Karpas-422 (cell line): Measurements from ENCODE around the gene PTN. TPM values are rescaled to one million over a fixed set of nuclear protein-coding genes. Genes with fewer than 3 reads are reported as not detected.
A peak's percentile ranks its signal among the peaks of the same experiment; 100 is the strongest.

ENCODE experiments used
- DNase-seq: peaks from one replicate; pipeline ENCODE4 v3.0.0-alpha.2; 2015
- H2AFZ ChIP-seq: fragments of 200-600 bp; sonication (generic); 2 replicates; pipeline ENCODE4 v1.6.1; 2014; ENCODE audit warnings: antibody characterized with exemption, low read length, mixed read lengths
- H3K27ac ChIP-seq: fragments of 200-600 bp; sonication (generic); 2 replicates; pipeline ENCODE4 v1.5.1; 2014; ENCODE audit warnings: mild to moderate bottlenecking, low read length, moderate library complexity
- H3K27me3 ChIP-seq: fragments of 200-600 bp; sonication (generic); 2 replicates; pipeline ENCODE4 v1.6.1; 2014; ENCODE audit warnings: low read length, mixed read lengths
- H3K36me3 ChIP-seq: fragments of 200-600 bp; sonication (generic); 2 replicates; pipeline ENCODE4 v1.6.1; 2014; ENCODE audit warnings: low read length, mixed read lengths; ENCODE audit not compliant: insufficient read depth
- H3K4me1 ChIP-seq: fragments of 200-600 bp; sonication (generic); 2 replicates; pipeline ENCODE4 v1.6.1; 2014; ENCODE audit warnings: mild to moderate bottlenecking, low read length, mixed read lengths
- H3K4me2 ChIP-seq: fragments of 200-600 bp; sonication (generic); 2 replicates; pipeline ENCODE4 v1.6.1; 2014; ENCODE audit warnings: low read length, low read depth, mild to moderate bottlenecking; ENCODE audit not compliant: poor library complexity, severe bottlenecking
- H3K4me3 ChIP-seq: fragments of 200-600 bp; sonication (generic); 2 replicates; pipeline ENCODE4 v1.5.1; 2014; ENCODE audit warnings: mild to moderate bottlenecking, antibody characterized with exemption, low read length, mixed read lengths
- H3K79me2 ChIP-seq: fragments of 200-600 bp; sonication (generic); 2 replicates; pipeline ENCODE4 v1.6.1; 2014; ENCODE audit warnings: mild to moderate bottlenecking, low read length, mixed read lengths
- H3K9ac ChIP-seq: fragments of 200-600 bp; sonication (generic); 2 replicates; pipeline ENCODE4 v1.6.0; 2014; ENCODE audit warnings: low read length
- H3K9me2 ChIP-seq: fragments of 200-600 bp; sonication (generic), shearing (Covaris generic); replicated peaks from 2 replicates; pipeline ENCODE4 v1.6.0; 2014; ENCODE audit warnings: mild to moderate bottlenecking, low read length, moderate library complexity; ENCODE audit not compliant: insufficient read depth
- H3K9me3 ChIP-seq: fragments of 300-700, 200-600 bp; sonication (generic); 2 replicates; pipeline ENCODE4 v1.6.1; 2014; ENCODE audit warnings: low read length, mixed read lengths
- H4K20me1 ChIP-seq: fragments of 200-600 bp; sonication (generic); 2 replicates; pipeline ENCODE4 v1.6.1; 2014; ENCODE audit warnings: mild to moderate bottlenecking, antibody characterized with exemption, low read length, low read depth; ENCODE audit not compliant: insufficient read depth
- total RNA-seq: library from RNA; depleted of rRNA; stranded (reverse); fragments of >200 nt; shearing (Covaris generic); gene quantifications from 2 replicates; pipeline ENCODE4 v1.2.3, GENCODE V29; 2014; ENCODE audit warnings: low replicate concordance; rRNA removed

Gene PTN
- 0.47 TPM in 1 of 2 replicates, not detected in the other for total RNA-seq

- Histone ChIP-seq H3K9me3 (no peaks in the 10 kb centered on the region), H3K9ac (no peak within 1 kb of the TSS), H3K27me3 (no peaks in the 10 kb centered on the region), H3K36me3 (no peaks in the 10 kb centered on the region), H3K4me2 (peak within 1 kb of the TSS; percentile 10), H4K20me1 (no peaks in the 10 kb centered on the region), H3K4me1 (peaks cover 14% of the 10 kb centered on the region), H2AFZ (no peak within 1 kb of the TSS), H3K9me2 (no peaks in the 10 kb centered on the region), H3K27ac (no peak within 1 kb of the TSS), H3K4me3 (no peak within 1 kb of the TSS), H3K79me2 (no peaks in the 10 kb centered on the region)
- no peak for DNase-seq
Observed at GRCh38 chr7:137343281-137343841, at the start of gene PTN. Gene PTN, minus strand, starts transcription at chr7:137343733. Its CDS starts 88,760 bp downstream, at chr7:137254973.

DNA sequence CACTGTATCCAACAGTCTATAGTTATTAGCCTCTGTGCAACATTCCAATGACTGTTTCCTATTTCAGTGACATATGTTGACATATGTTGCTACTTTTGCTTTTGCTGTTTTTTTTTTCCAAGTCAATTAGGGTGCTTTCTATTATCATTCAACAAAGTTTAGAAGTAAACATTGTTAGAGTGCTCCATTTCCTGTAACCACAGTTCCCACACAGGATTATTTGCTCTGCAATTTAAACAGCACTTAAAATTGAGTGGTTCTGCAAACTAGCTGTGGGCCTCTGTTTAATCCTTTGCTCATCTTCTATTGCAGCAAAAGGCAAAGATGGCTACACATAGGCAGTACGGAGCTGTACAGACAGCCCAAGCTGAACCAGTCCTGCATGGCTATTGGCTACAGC lies 46.5 kb upstream of the PTN start:
- Histone ChIP-seq H3K4me1 (peaks cover 15% of the 10 kb centered on the region), H3K9ac (no peak overlapping the region), H3K9me2 (no peaks in the 10 kb centered on the region), H3K4me3 (no peak overlapping the region), H2AFZ (no peak overlapping the region), H3K36me3 (no peaks in the 10 kb centered on the region), H3K9me3 (no peaks in the 10 kb centered on the region), H4K20me1 (no peaks in the 10 kb centered on the region), H3K79me2 (no peaks in the 10 kb centered on the region), H3K27me3 (no peaks in the 10 kb centered on the region), H3K4me2 (no peak overlapping the region), H3K27ac (no peak overlapping the region)
- no peak for DNase-seq

DNA sequence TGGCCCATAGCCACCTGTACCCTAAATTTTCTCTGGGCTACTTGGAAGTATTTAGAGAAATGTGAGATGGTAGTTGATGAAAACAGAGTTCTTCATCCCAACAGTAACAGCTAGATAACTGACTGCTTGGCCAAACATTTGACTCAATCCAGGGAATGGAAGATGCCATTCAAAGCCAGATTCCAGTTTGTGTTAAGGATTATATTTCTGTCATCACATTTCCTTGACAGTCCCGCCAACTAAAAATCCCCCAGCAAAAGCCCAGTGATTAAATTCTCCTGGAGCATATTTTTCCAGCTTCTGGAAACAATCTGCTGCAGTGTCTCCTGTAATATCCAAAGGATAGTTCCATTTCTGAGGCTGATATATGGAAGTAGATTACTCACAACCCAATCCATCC lies 45.4 kb upstream of the PTN start:
- Histone ChIP-seq H3K36me3 (no peaks in the 10 kb centered on the region), H3K79me2 (no peaks in the 10 kb centered on the region), H4K20me1 (no peaks in the 10 kb centered on the region), H3K9ac (no peak overlapping the region), H3K9me2 (no peaks in the 10 kb centered on the region), H3K9me3 (no peaks in the 10 kb centered on the region), H3K27ac (no peak overlapping the region), H2AFZ (no peak overlapping the region), H3K4me1 (peaks cover 15% of the 10 kb centered on the region), H3K4me2 (no peak overlapping the region), H3K4me3 (no peak overlapping the region), H3K27me3 (no peaks in the 10 kb centered on the region)
- DNase-seq = no peak

DNA sequence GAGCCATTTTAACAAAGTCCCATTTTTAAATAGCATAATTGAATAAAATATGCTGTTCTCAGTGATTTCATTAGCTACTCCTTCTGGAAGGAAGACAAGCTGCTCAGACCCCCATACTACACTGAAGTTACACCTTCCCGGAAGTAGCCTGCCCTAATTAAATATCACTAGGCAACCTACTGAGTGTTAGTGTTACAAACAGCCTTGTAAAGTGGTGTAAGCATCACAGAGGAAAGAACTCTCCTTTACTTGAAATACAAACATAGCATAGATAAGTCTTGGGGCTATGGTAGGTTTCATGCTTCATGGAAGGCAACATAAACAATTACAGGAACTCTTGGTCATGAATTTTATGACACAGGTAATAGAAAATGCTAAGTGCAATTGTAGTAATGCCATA lies 43.4 kb upstream of the PTN start:
- H3K79me2 ChIP-seq = no peaks in the 10 kb centered on the region
- DNase-seq = no peak
- H3K9me2 ChIP-seq = no peaks in the 10 kb centered on the region
- H3K4me2 ChIP-seq = no peak overlapping the region
- H3K4me1 ChIP-seq = peaks cover 10% of the 10 kb centered on the region
- no peak overlapping the region for H3K4me3 ChIP-seq
- H3K27me3 ChIP-seq = no peaks in the 10 kb centered on the region
- H4K20me1 ChIP-seq = no peaks in the 10 kb centered on the region
- H3K9me3 ChIP-seq = no peaks in the 10 kb centered on the region
- H3K27ac ChIP-seq = no peak overlapping the region
- no peaks in the 10 kb centered on the region for H3K36me3 ChIP-seq
- H2AFZ ChIP-seq = 0 out of 2 replicates have a peak overlapping the region, but pooled peaks have one; percentile 42
- H3K9ac ChIP-seq = no peak overlapping the region

DNA sequence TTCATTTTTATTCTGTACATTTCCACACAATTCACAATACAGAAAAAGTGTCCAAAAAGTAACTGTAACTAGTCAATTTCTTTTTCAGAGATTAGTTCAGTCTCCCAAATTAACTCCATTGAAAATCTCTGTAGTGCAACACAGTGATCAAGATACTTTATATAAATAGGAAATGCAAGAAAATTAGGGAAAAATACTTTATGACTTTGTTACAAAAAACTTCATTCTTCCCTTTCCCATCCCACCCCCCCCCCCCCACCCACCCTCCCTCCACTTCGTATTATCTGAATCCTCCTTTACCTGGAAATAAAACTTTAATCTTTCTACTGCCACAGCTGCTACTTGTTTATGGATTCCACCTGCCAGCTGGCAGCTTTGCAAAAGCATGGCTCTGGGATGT lies 37.5 kb upstream of the PTN start:
- Histone ChIP-seq H3K9me2 (no peaks in the 10 kb centered on the region), H4K20me1 (no peaks in the 10 kb centered on the region), H3K4me3 (no peak overlapping the region), H3K9me3 (0 out of 2 replicates have a peak, but pooled peaks cover 3% of the 10 kb centered on the region), H3K27ac (no peak overlapping the region), H3K4me2 (no peak overlapping the region), H3K4me1 (peaks cover 5% of the 10 kb centered on the region), H3K79me2 (no peaks in the 10 kb centered on the region), H3K9ac (no peak overlapping the region), H2AFZ (no peak overlapping the region), H3K36me3 (no peaks in the 10 kb centered on the region), H3K27me3 (no peaks in the 10 kb centered on the region)
- no peak for DNase-seq

- Histone ChIP-seq H3K36me3 (no peaks in the 10 kb centered on the region), H3K27ac (no peak overlapping the region), H4K20me1 (no peaks in the 10 kb centered on the region), H3K9me3 (0 out of 2 replicates have a peak, but pooled peaks cover 3% of the 10 kb centered on the region), H3K9me2 (no peaks in the 10 kb centered on the region), H3K4me1 (no peaks in the 10 kb centered on the region), H3K4me3 (no peak overlapping the region), H3K4me2 (no peak overlapping the region), H2AFZ (no peak overlapping the region), H3K9ac (no peak overlapping the region), H3K27me3 (no peaks in the 10 kb centered on the region), H3K79me2 (no peaks in the 10 kb centered on the region)
- DNase-seq = no peak
Observed at GRCh38 chr7:137373507-137373906, 30.0 kb upstream of the PTN start.

- H3K9ac ChIP-seq = no peak overlapping the region
- no peaks in the 10 kb centered on the region for H4K20me1 ChIP-seq
- no peaks in the 10 kb centered on the region for H3K27me3 ChIP-seq
- H3K4me2 ChIP-seq = no peak overlapping the region
- no peaks in the 10 kb centered on the region for H3K9me2 ChIP-seq
- H3K79me2 ChIP-seq = no peaks in the 10 kb centered on the region
- H3K4me3 ChIP-seq = no peak overlapping the region
- H3K9me3 ChIP-seq = no peaks in the 10 kb centered on the region
- no peaks in the 10 kb centered on the region for H3K4me1 ChIP-seq
- no peak for DNase-seq
- H2AFZ ChIP-seq = no peak overlapping the region
- H3K27ac ChIP-seq = no peak overlapping the region
- no peaks in the 10 kb centered on the region for H3K36me3 ChIP-seq
Observed at GRCh38 chr7:137371616-137372015, 28.1 kb upstream of the PTN start.

DNA sequence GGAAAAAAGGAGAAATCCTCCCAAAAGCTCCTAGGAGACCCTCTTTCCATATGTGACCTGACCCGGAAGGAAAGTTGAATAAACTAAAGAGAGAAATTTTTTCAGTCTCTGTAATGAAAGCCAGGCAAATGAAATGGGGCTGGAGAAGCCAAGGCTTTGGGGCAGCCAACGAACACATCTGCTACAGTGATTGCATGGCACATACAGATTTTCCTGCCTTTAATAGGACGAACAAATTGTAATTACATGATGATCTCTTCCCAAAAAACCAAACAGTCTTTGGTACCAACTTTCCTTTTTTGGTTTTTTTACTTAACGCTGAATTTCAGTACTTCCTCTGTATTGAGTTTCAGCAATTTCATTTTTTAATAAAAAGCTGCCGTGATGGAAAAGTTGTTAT lies 23.5 kb upstream of the PTN start:
- Histone ChIP-seq H3K9me3 (no peaks in the 10 kb centered on the region; the same call in 1 of the 2 replicates), H3K4me1 (no peaks in the 10 kb centered on the region), H3K9ac (no peak overlapping the region), H3K9me2 (no peaks in the 10 kb centered on the region), H3K4me2 (no peak overlapping the region), H3K79me2 (no peaks in the 10 kb centered on the region), H3K4me3 (no peak overlapping the region), H4K20me1 (no peaks in the 10 kb centered on the region), H3K27ac (no peak overlapping the region), H3K36me3 (no peaks in the 10 kb centered on the region), H2AFZ (no peak overlapping the region), H3K27me3 (no peaks in the 10 kb centered on the region)
- DNase-seq = no peak
